ENCODE data around the gene CASZ1.

The CASZ1 gene

GRCh38 chr1:10796029-10796944 lies at the start of gene CASZ1:
Gene CASZ1, minus strand, starts transcription at chr1:10796646. Its CDS starts 102,757 bp downstream, at chr1:10693889.
- Mint-ChIP-seq H3K4me1 (peaks cover 12% of the 10 kb centered on the region), H3K36me3 (ENCODE audit: low read depth) (no peaks in the 10 kb centered on the region), H3K27me3 (ENCODE audit: low read depth) (peaks cover 87% of the 10 kb centered on the region), H3K4me3 (peak within 1 kb of the TSS; percentile 91 to 97 (median 95)), H3K9me3 (no peaks in the 10 kb centered on the region), H3K27ac (no peak within 1 kb of the TSS)
- no peak for TF ChIP-seq CTCF (IDR thresholded peaks at IDR 0.05; ENCODE audit: unreplicated experiment in 3 of 3)

- H3K4me3 Mint-ChIP-seq = no peak overlapping the region
- no peaks in the 10 kb centered on the region for H3K36me3 Mint-ChIP-seq (ENCODE audit: low read depth)
- peaks cover 23% of the 10 kb centered on the region for H3K27me3 Mint-ChIP-seq (ENCODE audit: low read depth)
- H3K27ac Mint-ChIP-seq = no peak overlapping the region
- H3K4me1 Mint-ChIP-seq = peaks cover 29% of the 10 kb centered on the region
- peaks cover 36% of the 10 kb centered on the region for H3K9me3 Mint-ChIP-seq
- no peak for TF ChIP-seq CTCF (IDR thresholded peaks at IDR 0.05; ENCODE audit: unreplicated experiment in 3 of 3)
These were observed 47.3 kb upstream of the CASZ1 start for GRCh38 chr1:10843697-10844096.

- Mint-ChIP-seq H3K27ac (peak overlapping the region in 2 of 3 experiments; percentile 31 to 48), H3K9me3 (peaks cover 30% of the 10 kb centered on the region), H3K27me3 (ENCODE audit: low read depth) (peaks cover 35% of the 10 kb centered on the region), H3K36me3 (ENCODE audit: low read depth) (no peaks in the 10 kb centered on the region), H3K4me3 (no peak overlapping the region), H3K4me1 (peaks cover 40% of the 10 kb centered on the region)
- no peak for TF ChIP-seq CTCF (IDR thresholded peaks at IDR 0.05; ENCODE audit: unreplicated experiment in 3 of 3)
These were observed 44.7 kb upstream of the CASZ1 start for GRCh38 chr1:10841118-10841517.

GRCh38 chr1:10839188-10839770 lies 42.8 kb upstream of the CASZ1 start:
- TF ChIP-seq CTCF (IDR thresholded peaks at IDR 0.05; ENCODE audit: unreplicated experiment in 3 of 3) = no peak
- Mint-ChIP-seq H3K36me3 (ENCODE audit: low read depth) (no peaks in the 10 kb centered on the region), H3K4me1 (peaks cover 40% of the 10 kb centered on the region), H3K4me3 (peak overlapping the region in 1 of 3 experiments; percentile 9), H3K27ac (peak overlapping the region in 1 of 3 experiments; percentile 15), H3K9me3 (peaks cover 16% of the 10 kb centered on the region), H3K27me3 (ENCODE audit: low read depth) (peaks cover 38% of the 10 kb centered on the region)

GRCh38 chr1:10838541-10838940 lies 42.1 kb upstream of the CASZ1 start:
- peaks cover 44% of the 10 kb centered on the region for H3K27me3 Mint-ChIP-seq (ENCODE audit: low read depth)
- H3K9me3 Mint-ChIP-seq = peaks cover 9% of the 10 kb centered on the region
- TF ChIP-seq CTCF (IDR thresholded peaks at IDR 0.05; ENCODE audit: unreplicated experiment in 3 of 3) = no peak
- no peak overlapping the region for H3K27ac Mint-ChIP-seq
- H3K4me3 Mint-ChIP-seq = no peak overlapping the region
- H3K4me1 Mint-ChIP-seq = peaks cover 40% of the 10 kb centered on the region
- H3K36me3 Mint-ChIP-seq (ENCODE audit: low read depth) = peaks cover 3% of the 10 kb centered on the region

All from nephron (organoid).